Measurements from ENCODE around the gene CCNL1.

CCNL1 gene

GRCh38 chr3:157131861-157132260 lies 28.1 kb downstream of the CCNL1 start:
- DNase-seq (ENCODE audit: extremely low spot score) = no peak

DNA sequence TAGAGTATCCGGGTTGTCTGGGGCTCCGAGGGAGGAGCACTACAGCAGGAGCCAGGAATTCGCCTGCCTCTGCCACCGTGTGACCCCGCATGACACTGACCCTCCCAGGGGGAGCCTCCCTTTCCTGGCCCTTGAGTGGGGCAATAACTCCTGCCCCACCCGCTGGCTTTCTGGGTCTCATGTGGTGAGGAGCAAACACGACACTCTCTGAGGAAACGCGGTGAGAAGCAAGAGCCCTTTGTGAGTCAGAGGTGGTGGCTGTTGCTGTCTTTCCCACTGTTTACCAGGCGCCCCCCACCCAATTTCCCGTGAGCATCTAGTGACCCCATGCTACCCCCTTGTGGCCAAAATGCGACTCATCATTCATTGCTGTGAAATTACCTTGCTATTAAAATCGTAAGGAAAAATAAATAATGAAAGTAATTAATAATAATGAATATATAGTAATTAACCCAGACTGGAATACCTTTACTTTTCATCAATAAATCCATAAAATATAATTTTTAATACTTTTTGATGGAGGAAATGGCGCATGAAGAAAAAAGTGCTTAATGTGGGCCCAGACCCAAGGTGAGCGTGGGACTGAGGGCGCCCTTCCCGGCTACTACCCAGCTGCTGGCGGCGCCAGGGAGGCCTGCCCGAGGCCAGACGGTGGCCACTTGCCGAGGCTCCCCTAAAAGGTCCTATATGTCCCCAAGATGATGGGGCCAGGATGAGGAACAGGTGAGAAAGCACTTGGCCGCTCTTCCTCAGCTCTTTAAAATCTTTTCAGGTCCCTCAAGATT lies 29.3 kb downstream of the CCNL1 start:
- ChIA-PET CTCF (interaction anchor here (0.8 to 1.0 kb wide), 2 partner anchors 42 to 44 kb away, joined by 3 to 4 read pairs; no protein-coding TSS in a partner anchor), POLR2A (interaction anchor here (2.2 to 6.1 kb wide), 2 partner anchors 42 to 43 kb away, joined by 11 to 51 read pairs; no protein-coding TSS in a partner anchor)
- peak; percentile 54 for DNase-seq (ENCODE audit: extremely low spot score)
- no peak for TF ChIP-seq HDGF (IDR thresholded peaks at IDR 0.05; ENCODE audit: borderline replicate concordance)
- TF ChIP-seq ARNT (IDR thresholded peaks at IDR 0.05) = no peak
- no peak for TF ChIP-seq ELF4 (IDR thresholded peaks at IDR 0.05)
- TF ChIP-seq, protein P1, sequence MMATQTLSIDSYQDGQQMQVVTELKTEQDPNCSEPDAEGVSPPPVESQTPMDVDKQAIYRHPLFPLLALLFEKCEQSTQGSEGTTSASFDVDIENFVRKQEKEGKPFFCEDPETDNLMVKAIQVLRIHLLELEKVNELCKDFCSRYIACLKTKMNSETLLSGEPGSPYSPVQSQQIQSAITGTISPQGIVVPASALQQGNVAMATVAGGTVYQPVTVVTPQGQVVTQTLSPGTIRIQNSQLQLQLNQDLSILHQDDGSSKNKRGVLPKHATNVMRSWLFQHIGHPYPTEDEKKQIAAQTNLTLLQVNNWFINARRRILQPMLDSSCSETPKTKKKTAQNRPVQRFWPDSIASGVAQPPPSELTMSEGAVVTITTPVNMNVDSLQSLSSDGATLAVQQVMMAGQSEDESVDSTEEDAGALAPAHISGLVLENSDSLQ (IDR thresholded peaks at IDR 0.05) = no peak
- no peak for TF ChIP-seq LEF1 (IDR thresholded peaks at IDR 0.05; ENCODE audit: borderline replicate concordance)
- TF ChIP-seq NFRKB (IDR thresholded peaks at IDR 0.05) = no peak
- TF ChIP-seq FOXA1 (IDR thresholded peaks at IDR 0.05) = no peak
- TF ChIP-seq FOXK2 (IDR thresholded peaks at IDR 0.05) = no peak
- no peak for TF ChIP-seq SP1 (IDR thresholded peaks at IDR 0.05)
- no peak for TF ChIP-seq L3MBTL2 (conservative IDR thresholded peaks at IDR 0.05)
- TF ChIP-seq SUZ12 (IDR thresholded peaks at IDR 0.05) = no peak
- no peak for TF ChIP-seq BHLHE40 (IDR thresholded peaks at IDR 0.05; ENCODE audit: borderline replicate concordance)
- TF ChIP-seq TARDBP (IDR thresholded peaks at IDR 0.05) = no peak
- no peak for TF ChIP-seq FOXM1 (IDR thresholded peaks at IDR 0.05; ENCODE audit: borderline replicate concordance)
- TF ChIP-seq ZNF384 (IDR thresholded peaks at IDR 0.05) = no peak
- TF ChIP-seq CTBP1 (IDR thresholded peaks at IDR 0.05; ENCODE audit: borderline replicate concordance) = no peak

More at GRCh38 chr3:157131861-157132260, 28.1 kb downstream of the CCNL1 start:
- TF ChIP-seq LEF1 (IDR thresholded peaks at IDR 0.05; ENCODE audit: borderline replicate concordance) = no peak
- ChIA-PET POLR2A (interaction anchor here (2.2 kb wide), 1 partner anchor 43 kb away, joined by 11 read pairs; no protein-coding TSS in a partner anchor), CTCF (interaction anchor here (0.8 kb wide), 1 partner anchor 596 kb away, joined by 3 read pairs; no protein-coding TSS in a partner anchor)

GRCh38 chr3:157129803-157130466 lies 30.0 kb downstream of the CCNL1 start:
- ChIA-PET CTCF (interaction anchor here (0.8 to 1.0 kb wide), 2 partner anchors 42 to 44 kb away, joined by 3 to 4 read pairs; no protein-coding TSS in a partner anchor), POLR2A (interaction anchor here (6.1 kb wide), 1 partner anchor 42 kb away, joined by 51 read pairs; no protein-coding TSS in a partner anchor)
- no peak for DNase-seq (ENCODE audit: extremely low spot score)
- TF ChIP-seq FOXK2 (IDR thresholded peaks at IDR 0.05) (no peak), FOXM1 (IDR thresholded peaks at IDR 0.05; ENCODE audit: borderline replicate concordance) (no peak), L3MBTL2 (conservative IDR thresholded peaks at IDR 0.05) (peak; percentile 51; the same call in 1 of the 2 replicates)
- TF ChIP-seq, protein P1 (IDR thresholded peaks at IDR 0.05) = no peak

GRCh38 chr3:157128771-157129681 lies 30.9 kb downstream of the CCNL1 start:
- no peak for TF ChIP-seq L3MBTL2 (conservative IDR thresholded peaks at IDR 0.05)
- TF ChIP-seq TARDBP (IDR thresholded peaks at IDR 0.05) = no peak
- no peak for TF ChIP-seq LEF1 (IDR thresholded peaks at IDR 0.05; ENCODE audit: borderline replicate concordance)
- TF ChIP-seq NFRKB (IDR thresholded peaks at IDR 0.05) = no peak
- no peak for TF ChIP-seq ELF4 (IDR thresholded peaks at IDR 0.05)
- no peak for TF ChIP-seq FOXM1 (IDR thresholded peaks at IDR 0.05; ENCODE audit: borderline replicate concordance)
- TF ChIP-seq FOXA1 (IDR thresholded peaks at IDR 0.05) = no peak
- TF ChIP-seq HDGF (IDR thresholded peaks at IDR 0.05; ENCODE audit: borderline replicate concordance) = no peak
- no peak for TF ChIP-seq BHLHE40 (IDR thresholded peaks at IDR 0.05; ENCODE audit: borderline replicate concordance)
- no peak for TF ChIP-seq FOXK2 (IDR thresholded peaks at IDR 0.05)
- TF ChIP-seq SP1 (IDR thresholded peaks at IDR 0.05) = no peak
- no peak for TF ChIP-seq ARNT (IDR thresholded peaks at IDR 0.05)
- TF ChIP-seq, protein P1 (IDR thresholded peaks at IDR 0.05) = no peak
- no peak for TF ChIP-seq CTBP1 (IDR thresholded peaks at IDR 0.05; ENCODE audit: borderline replicate concordance)
- no peak for TF ChIP-seq ZNF384 (IDR thresholded peaks at IDR 0.05)
- no peak for TF ChIP-seq SUZ12 (IDR thresholded peaks at IDR 0.05)
- ChIA-PET CTCF (interaction anchor here (0.6 to 1.2 kb wide), 3 partner anchors 9 to 71 kb away, joined by 3 to 5 read pairs (median 4); no protein-coding TSS in a partner anchor), POLR2A (interaction anchor here (6.1 kb wide), 1 partner anchor 42 kb away, joined by 51 read pairs; no protein-coding TSS in a partner anchor)
- DNase-seq (ENCODE audit: extremely low spot score) = no peak

Data from HEK293T (cell line).